ENCODE results near the gene SLC37A1. TPM values are rescaled to one million over a fixed set of nuclear protein-coding genes. Genes with fewer than 3 reads are reported as not detected.

SLC37A1 gene
- total and polyA plus RNA-seq, 12 donors = 1.8 to 13.2 (median 5.5) TPM

DNA sequence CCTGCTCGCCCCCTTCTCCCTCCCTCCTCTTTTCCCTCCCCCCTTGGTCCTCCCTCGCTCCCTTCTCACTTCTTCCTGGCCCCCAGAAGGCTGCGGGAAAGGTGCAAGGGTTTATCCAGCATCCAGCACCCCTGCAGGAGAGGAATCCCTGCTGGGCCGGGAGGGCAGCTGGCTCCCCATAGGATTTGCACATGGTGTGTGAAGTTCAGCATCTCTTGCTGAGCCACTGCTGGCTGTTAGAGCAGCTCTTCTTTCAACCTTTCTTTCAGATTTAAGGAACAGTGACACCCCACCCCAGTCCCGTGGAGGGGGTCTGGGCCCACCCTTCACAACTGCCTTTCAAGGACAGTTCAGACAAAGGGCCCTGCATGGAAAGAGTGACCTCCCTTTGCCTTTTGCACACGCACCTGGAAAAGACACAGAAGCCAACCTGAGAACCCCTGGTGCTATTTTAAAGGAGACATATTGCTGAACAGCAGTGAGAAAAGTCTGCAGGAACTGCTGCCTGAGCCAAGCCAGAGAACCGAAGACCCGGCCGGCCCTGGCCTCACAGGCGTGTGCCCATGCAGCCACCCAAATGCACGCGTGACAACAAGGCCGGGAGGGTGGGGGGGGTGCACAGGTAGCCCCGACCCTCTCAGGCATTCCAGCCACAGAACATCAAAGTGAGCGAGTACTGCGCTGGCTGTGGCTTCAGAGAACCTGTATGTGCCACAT, 66.6 kb downstream of the SLC37A1 start:
- no peak for DNase-seq
- ATAC-seq = no peak

DNA sequence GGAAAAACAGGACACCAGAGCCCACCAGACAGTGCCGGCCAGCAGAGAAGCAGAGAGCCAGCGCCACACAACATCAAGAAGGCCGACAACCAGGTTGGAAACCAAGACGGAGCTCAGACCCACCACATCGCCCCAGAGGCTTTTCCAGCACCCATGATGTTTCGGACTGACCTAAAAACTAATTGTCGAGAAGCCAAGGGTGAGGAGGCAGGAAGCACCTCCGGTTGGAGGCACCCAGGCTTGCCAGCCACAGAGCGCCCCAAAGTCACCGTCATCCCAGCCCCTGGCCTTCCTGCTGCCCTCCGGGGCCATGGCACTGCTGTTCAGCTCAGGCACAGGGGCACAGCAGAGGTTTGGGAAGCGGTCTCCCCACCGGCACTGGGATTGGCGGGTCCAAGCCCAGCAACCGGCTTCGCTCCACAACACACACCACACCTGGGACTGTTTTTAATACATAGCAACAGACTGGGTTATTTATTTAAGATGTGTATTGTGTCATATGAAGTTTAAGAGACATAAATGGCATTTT, 67.2 kb downstream of the SLC37A1 start:
- no peaks in the 10 kb centered on the region for H3K27me3 ChIP-seq
- ATAC-seq (no peak), DNase-seq (no peak)
- TF ChIP-seq, protein P1, sequence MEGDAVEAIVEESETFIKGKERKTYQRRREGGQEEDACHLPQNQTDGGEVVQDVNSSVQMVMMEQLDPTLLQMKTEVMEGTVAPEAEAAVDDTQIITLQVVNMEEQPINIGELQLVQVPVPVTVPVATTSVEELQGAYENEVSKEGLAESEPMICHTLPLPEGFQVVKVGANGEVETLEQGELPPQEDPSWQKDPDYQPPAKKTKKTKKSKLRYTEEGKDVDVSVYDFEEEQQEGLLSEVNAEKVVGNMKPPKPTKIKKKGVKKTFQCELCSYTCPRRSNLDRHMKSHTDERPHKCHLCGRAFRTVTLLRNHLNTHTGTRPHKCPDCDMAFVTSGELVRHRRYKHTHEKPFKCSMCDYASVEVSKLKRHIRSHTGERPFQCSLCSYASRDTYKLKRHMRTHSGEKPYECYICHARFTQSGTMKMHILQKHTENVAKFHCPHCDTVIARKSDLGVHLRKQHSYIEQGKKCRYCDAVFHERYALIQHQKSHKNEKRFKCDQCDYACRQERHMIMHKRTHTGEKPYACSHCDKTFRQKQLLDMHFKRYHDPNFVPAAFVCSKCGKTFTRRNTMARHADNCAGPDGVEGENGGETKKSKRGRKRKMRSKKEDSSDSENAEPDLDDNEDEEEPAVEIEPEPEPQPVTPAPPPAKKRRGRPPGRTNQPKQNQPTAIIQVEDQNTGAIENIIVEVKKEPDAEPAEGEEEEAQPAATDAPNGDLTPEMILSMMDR (IDR thresholded peaks at IDR 0.05) = no peak
- H3K4me3 ChIP-seq = no peak overlapping the region
- H3K36me3 ChIP-seq = peaks cover 0 to 16% (median 8%) of the 10 kb centered on the region in 9 donors
- 93% methylated on average over 16 of the region's 16 CpGs for WGBS, 2 donors
- intact Hi-C loops (cut with DNase I) = no loop called here
- H3K27ac ChIP-seq = no peak overlapping the region
- peaks cover 0 to 6% (median 0%) of the 10 kb centered on the region in 9 donors for H3K4me1 ChIP-seq
- H3K9me3 ChIP-seq = peaks cover 0 to 17% (median 11%) of the 10 kb centered on the region in 11 donors

More for the DNA sequence above, 66.6 kb downstream of the SLC37A1 start:
- 84 to 87% methylated on average over 16 of the region's 16 CpGs for WGBS, 2 donors
- TF ChIP-seq, protein P1 (IDR thresholded peaks at IDR 0.05) = no peak
- intact Hi-C loops (cut with DNase I) = no loop called here
- Histone ChIP-seq H3K27me3 (no peaks in the 10 kb centered on the region), H3K27ac (no peak overlapping the region), H3K36me3 (peaks cover 0 to 23% (median 9%) of the 10 kb centered on the region in 9 donors), H3K4me1 (peaks cover 0 to 6% (median 0%) of the 10 kb centered on the region in 9 donors), H3K4me3 (no peak overlapping the region), H3K9me3 (peaks cover 0 to 19% (median 11%) of the 10 kb centered on the region in 11 donors)

DNA sequence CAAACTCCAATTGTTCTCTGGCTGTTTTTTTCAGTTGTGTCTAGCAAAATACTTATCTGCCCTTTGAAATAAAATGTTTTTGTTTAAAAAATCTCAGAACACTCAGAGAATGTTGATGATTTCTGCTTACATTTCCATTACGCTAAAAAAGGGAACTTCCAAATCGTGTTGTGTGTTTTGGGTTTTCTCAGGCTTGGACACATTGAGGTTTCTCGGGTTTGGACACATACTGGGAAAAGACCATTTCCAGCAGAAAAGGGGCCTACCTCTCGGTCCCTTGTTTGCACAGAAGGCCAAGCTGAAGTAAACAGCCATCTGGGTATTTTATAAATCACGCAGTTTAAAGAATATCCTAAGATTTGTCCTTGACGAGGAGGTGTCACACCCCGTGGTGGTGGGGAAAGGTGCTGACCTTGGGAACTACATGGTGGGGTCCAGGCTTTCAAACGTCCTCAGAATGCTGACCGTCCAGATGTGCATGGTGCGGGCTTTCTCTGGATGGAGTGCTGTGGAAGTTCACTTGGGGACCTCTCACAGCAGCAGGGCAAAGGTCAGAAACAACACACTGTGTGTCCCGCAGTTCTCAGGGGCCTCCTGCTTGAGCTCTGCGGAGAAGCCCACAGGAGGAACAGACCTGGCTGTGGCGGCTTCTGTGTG, 67.8 kb downstream of the SLC37A1 start:
- Histone ChIP-seq H3K27ac (no peak overlapping the region), H3K9me3 (peaks cover 0 to 11% (median 7%) of the 10 kb centered on the region in 11 donors), H3K36me3 (peaks cover 0 to 11% (median 2%) of the 10 kb centered on the region in 9 donors), H3K4me1 (peaks cover 0 to 6% (median 0%) of the 10 kb centered on the region in 9 donors), H3K4me3 (no peak overlapping the region), H3K27me3 (no peaks in the 10 kb centered on the region)
- TF ChIP-seq, protein P1 (IDR thresholded peaks at IDR 0.05) = no peak
- intact Hi-C loops (cut with DNase I) = no loop called here
- WGBS, 2 donors = 87% methylated on average over 13 of the region's 13 CpGs
- peak in 1 of 8 donors; percentile 19 for ATAC-seq
- no peak for DNase-seq

DNA sequence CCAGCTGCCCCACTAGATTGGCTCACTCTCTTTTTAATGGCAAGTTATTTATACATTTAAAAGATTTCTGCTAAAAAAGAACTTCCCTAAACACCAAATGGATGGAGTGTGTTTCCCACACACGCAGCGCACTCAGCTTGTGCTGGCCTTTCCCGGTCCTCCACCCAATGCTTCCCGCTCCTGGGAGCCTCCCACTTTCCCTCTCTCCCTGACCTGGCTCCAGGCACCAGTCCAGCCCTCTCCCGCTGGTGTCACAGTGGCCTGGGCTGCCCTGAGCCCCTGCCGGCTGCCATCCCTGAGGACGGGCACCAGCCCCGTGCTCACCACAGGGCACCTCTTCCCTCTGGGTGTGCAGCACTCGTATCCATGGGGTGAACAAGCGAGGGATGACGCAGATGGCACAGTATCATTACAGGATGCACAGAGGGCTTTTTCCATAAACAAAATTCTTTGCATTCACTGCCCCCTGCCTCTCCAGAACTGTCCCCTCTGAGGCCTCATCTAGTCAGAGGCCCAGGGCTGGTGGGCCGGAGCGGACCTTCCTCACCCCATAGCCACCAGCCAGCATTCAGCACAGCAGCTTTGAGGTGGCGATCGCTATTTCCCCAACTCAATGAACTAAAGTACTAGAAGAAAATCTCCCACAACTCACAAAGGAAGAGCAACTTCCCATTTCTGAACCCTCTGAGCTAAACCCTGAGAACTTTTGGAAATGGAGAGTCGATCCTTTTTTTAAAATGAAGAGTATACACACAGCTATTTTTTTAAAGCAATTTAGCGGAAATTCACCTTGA, 68.5 kb downstream of the SLC37A1 start:
- H3K36me3 ChIP-seq = peaks cover 0 to 11% (median 0%) of the 10 kb centered on the region in 9 donors
- H3K27ac ChIP-seq = no peak overlapping the region
- intact Hi-C loops (cut with DNase I) = no loop called here
- WGBS, 2 donors = 81% methylated on average over 17 of the region's 17 CpGs
- TF ChIP-seq, protein P1 (IDR thresholded peaks at IDR 0.05) = no peak
- no peak overlapping the region for H3K4me3 ChIP-seq
- DNase-seq (no peak), ATAC-seq (peak in 2 of 8 donors; percentile 18 to 34)
- no peaks in the 10 kb centered on the region for H3K27me3 ChIP-seq
- peaks cover 0 to 3% (median 0%) of the 10 kb centered on the region in 11 donors for H3K9me3 ChIP-seq
- H3K4me1 ChIP-seq = peaks cover 0 to 6% (median 0%) of the 10 kb centered on the region in 9 donors
